Measurements from ENCODE around the gene MRPL38.

DNA sequence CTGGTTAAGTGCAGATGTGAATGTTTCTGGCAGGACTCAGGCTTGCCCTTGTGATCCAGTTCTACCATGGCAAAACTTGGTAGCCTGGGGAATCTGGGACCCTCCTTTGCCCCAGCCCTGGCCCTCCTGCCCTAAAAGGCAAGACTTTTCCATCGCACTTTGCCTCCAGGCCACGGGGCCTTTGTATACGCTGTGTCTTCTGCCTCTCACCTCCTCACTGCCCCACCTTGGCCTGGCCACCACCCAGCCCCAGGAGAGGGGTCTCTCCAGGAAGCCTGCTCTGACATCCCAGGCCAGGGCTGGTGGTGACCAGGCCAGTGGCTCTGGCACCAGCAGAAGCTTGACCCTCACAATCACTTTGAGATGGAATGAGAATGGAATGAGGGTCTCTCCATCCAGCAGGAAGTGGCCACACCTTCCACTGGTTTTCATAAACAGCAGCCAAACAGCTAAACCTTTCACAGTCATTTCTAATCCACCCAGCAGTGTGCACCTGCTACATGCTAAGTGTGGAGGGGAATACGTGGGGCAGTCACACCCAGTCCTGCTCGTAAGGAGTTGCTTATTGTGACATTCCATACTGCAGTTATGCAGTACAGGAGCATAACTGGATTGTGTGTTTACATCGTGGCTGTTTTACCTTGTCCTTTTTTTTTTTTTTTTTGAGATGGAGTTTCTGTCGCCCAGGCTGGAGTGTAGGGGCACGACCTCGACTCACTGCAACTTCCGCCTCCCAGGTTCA, 1.6 kb upstream of the MRPL38 start:
- TF ChIP-seq, protein P1, sequence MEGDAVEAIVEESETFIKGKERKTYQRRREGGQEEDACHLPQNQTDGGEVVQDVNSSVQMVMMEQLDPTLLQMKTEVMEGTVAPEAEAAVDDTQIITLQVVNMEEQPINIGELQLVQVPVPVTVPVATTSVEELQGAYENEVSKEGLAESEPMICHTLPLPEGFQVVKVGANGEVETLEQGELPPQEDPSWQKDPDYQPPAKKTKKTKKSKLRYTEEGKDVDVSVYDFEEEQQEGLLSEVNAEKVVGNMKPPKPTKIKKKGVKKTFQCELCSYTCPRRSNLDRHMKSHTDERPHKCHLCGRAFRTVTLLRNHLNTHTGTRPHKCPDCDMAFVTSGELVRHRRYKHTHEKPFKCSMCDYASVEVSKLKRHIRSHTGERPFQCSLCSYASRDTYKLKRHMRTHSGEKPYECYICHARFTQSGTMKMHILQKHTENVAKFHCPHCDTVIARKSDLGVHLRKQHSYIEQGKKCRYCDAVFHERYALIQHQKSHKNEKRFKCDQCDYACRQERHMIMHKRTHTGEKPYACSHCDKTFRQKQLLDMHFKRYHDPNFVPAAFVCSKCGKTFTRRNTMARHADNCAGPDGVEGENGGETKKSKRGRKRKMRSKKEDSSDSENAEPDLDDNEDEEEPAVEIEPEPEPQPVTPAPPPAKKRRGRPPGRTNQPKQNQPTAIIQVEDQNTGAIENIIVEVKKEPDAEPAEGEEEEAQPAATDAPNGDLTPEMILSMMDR (conservative IDR thresholded peaks at IDR 0.05), result no peak
- TF ChIP-seq EZH2 (IDR thresholded peaks at IDR 0.05; ENCODE audit: low read depth), result no peak

All from PC-9 (cell line).